Panc1 (cell line): Measurements from ENCODE around the gene PLEKHG1. TPM values are rescaled to one million over a fixed set of nuclear protein-coding genes. Genes with fewer than 3 reads are reported as not detected.

Experiments used
- ATAC-seq: fragments of 200-7000 bp; cut with Tn5 transposase; 2 replicates; pipeline ENCODE4 v1.9.1; 2020; ENCODE audit warnings: mild to moderate bottlenecking, moderate library complexity
- Bru-seq: library from RNA; stranded (reverse); fragments of 400-500 nt; gene quantifications from one replicate; lab custom pipeline; 2021; lab: Mats Ljungman, UMichigan
- BruChase-seq, 2 experiments: library from RNA; stranded (reverse); fragments of 400-500 nt; gene quantifications; one replicate each; lab custom pipeline; 2021; lab: Mats Ljungman, UMichigan
- BruUV-seq: library from RNA; stranded (reverse); fragments of 400-500 nt; replicated peaks from 2 replicates; lab custom pipeline; 2021; lab: Mats Ljungman, UMichigan
- CTCF ChIA-PET: fragments of 300-600 bp; sonication (Branson Sonifier 250); formaldehyde crosslinking; loops from one replicate; lab custom pipeline; 2022; ENCODE audit warnings: antibody characterized with exemption; lab: Charles Lee
- POLR2A ChIA-PET: fragments of 300-600 bp; sonication (Branson Sonifier 250); formaldehyde crosslinking; loops from one replicate; lab custom pipeline; 2022; ENCODE audit warnings: antibody characterized with exemption; lab: Charles Lee
- DNase-seq: peaks from one replicate; pipeline ENCODE4 v3.0.0-alpha.2; 2010; ENCODE audit warnings: low read depth, low spot score
- H3K27ac ChIP-seq: 2 replicates; pipeline ENCODE4 v1.5.1; 2011; ENCODE audit warnings: mild to moderate bottlenecking, low read length, inconsistent platforms
- H3K27me3 ChIP-seq: fragments of 200-500 bp; sonication (Bioruptor generic); 2 replicates; pipeline ENCODE4 v1.6.0; 2014; ENCODE audit warnings: low read length, inconsistent platforms; ENCODE audit not compliant: control insufficient read depth, insufficient read depth
- H3K36me3 ChIP-seq: fragments of 200-500 bp; sonication (Bioruptor generic); 2 replicates; pipeline ENCODE4 v1.5.1; 2014; ENCODE audit warnings: inconsistent platforms, mild to moderate bottlenecking, low read length, moderate library complexity; ENCODE audit not compliant: control insufficient read depth, insufficient read depth
- H3K4me1 ChIP-seq: 2 replicates; pipeline ENCODE4 v1.5.1; 2011; ENCODE audit warnings: inconsistent platforms, mild to moderate bottlenecking, low read length, moderate library complexity; ENCODE audit not compliant: control insufficient read depth, insufficient read depth
- H3K4me3 ChIP-seq, 2 experiments: 2 replicates each; pipeline ENCODE4 v1.5.1; 2011 to 2012; ENCODE audit warnings: low read depth in 2 of 2, low read length in 2 of 2, mild to moderate bottlenecking in 2 of 2, inconsistent platforms in 1 of 2, moderate library complexity in 1 of 2
- H3K9me3 ChIP-seq: fragments of 200-500 bp; sonication (Bioruptor generic); 2 replicates; pipeline ENCODE4 v1.5.1; 2014; ENCODE audit warnings: low read depth, mild to moderate bottlenecking, inconsistent platforms, low read length, moderate library complexity; ENCODE audit not compliant: control insufficient read depth, insufficient read depth
- CTCF ChIP-seq: fragments of 450-650 bp; IDR thresholded peaks from 2 replicates; pipeline ENCODE4 v1.5.1; 2017; ENCODE audit warnings: mild to moderate bottlenecking
- POLR2AphosphoS5 ChIP-seq: IDR thresholded peaks from 2 replicates; pipeline ENCODE4 v1.6.1; 2012; ENCODE audit warnings: mild to moderate bottlenecking, low read depth, low read length, moderate library complexity
- REST ChIP-seq, 2 experiments: IDR thresholded peaks; 2 replicates each; pipeline ENCODE4 v1.6.1; 2011 to 2012; ENCODE audit warnings: low read depth in 2 of 2, control low read depth in 1 of 2, low read length in 1 of 2, mild to moderate bottlenecking in 1 of 2, moderate library complexity in 1 of 2; ENCODE audit not compliant: insufficient read depth in 1 of 2
- SIN3A ChIP-seq: IDR thresholded peaks from 2 replicates; pipeline ENCODE4 v1.6.1; 2012; ENCODE audit warnings: low read depth, mild to moderate bottlenecking, low read length, moderate library complexity, borderline replicate concordance; ENCODE audit not compliant: insufficient read depth
- TCF7L2 ChIP-seq: IDR thresholded peaks from 2 replicates; pipeline ENCODE4 v1.6.1; 2011; ENCODE audit warnings: mild to moderate bottlenecking, low read depth, low read length, inconsistent platforms
- in situ Hi-C: cut with HindIII; loops from 2 replicates; pipeline ENCODE4 v1.10.0; 2016; ENCODE audit warnings: low sequenced_read_pairs, low pct_unique_long_range_greater_than_20kb
- intact Hi-C: fragments of 100-400 bp; cut with micrococcal nuclease; formaldehyde crosslinking; loops from one replicate; pipeline ENCODE4 v1.10.0; 2022; ENCODE audit not compliant: unreplicated experiment
- long read RNA-seq: library from polyadenylated mRNA; unstranded; transcript quantifications from one replicate; pipeline ENCODE4 v2.0.0, GENCODE V29; 2021; ENCODE audit not compliant: unreplicated experiment
- polyA plus RNA-seq: library from polyadenylated mRNA; unstranded; fragments of >200 nt; gene quantifications from one replicate; pipeline ENCODE4 v1.2.1, GENCODE V29; 2012; ENCODE audit warnings: missing spikeins; ENCODE audit not compliant: insufficient read length
- total RNA-seq: library from RNA; stranded (reverse); gene quantifications from one replicate; pipeline ENCODE4 v1.2.1, GENCODE V29; 2021; ENCODE audit not compliant: unreplicated experiment

Gene PLEKHG1
- 4.0 TPM for total RNA-seq
- 4.0 TPM for polyA plus RNA-seq
- percentile 44 among the genes with signal in this experiment for Bru-seq, nascent RNA
- percentile 38 among the genes with signal in this experiment for BruChase-seq, experiment 1, labeled RNA remaining after a 2-hour chase
- percentile 37 among the genes with signal in this experiment for BruChase-seq, experiment 2, labeled RNA remaining after a 6-hour chase
- long read RNA-seq, partial matches to known transcripts = 2 of 8 reads
- long read RNA-seq, other reads (novel, unspliced or antisense) = 6 of 8 reads

GRCh38 chr6:150599199-150600009 lies at the start of gene PLEKHG1:
PLEKHG1 (plus strand) TSS chr6:150599885; CDS start chr6:150733682, 133,797 bp downstream.
- H3K4me1 ChIP-seq = peaks cover 3% of the 10 kb centered on the region; the same call in 1 of the 2 replicates
- no peaks in the 10 kb centered on the region for H3K36me3 ChIP-seq
- TF ChIP-seq CTCF (no peak), REST (IDR thresholded peaks at IDR 0.05; ENCODE audit: insufficient read depth in 1 of 2, low read depth in 2 of 2, low read length in 1 of 2) (no peak), SIN3A (no peak), TCF7L2 (no peak), POLR2AphosphoS5 (no peak)
- in situ Hi-C loops (no loop called here), intact Hi-C loops (loop anchor here (2.0 kb wide), 1 partner anchor 181 kb away; no protein-coding TSS in a partner anchor)
- POLR2A ChIA-PET = interaction anchor here (0.6 kb wide), 1 partner anchor 155 kb away, joined by 3 read pairs; no protein-coding TSS in a partner anchor
- peak; percentile 85 for ATAC-seq
- 0 out of 2 replicates have a peak within 1 kb of the TSS, but pooled peaks have one; percentile 10 for H3K27ac ChIP-seq
- CTCF ChIA-PET = no interaction called here
- no peaks in the 10 kb centered on the region for H3K9me3 ChIP-seq
- no peak for DNase-seq
- BruUV-seq = no TSS peak
- peak within 1 kb of the TSS; percentile 42 to 54 for H3K4me3 ChIP-seq
- H3K27me3 ChIP-seq = peaks cover 35% of the 10 kb centered on the region

GRCh38 chr6:150550244-150550643 lies 49.4 kb upstream of the PLEKHG1 start:
- intact Hi-C loops = no loop called here
- H3K36me3 ChIP-seq = no peaks in the 10 kb centered on the region
- H3K4me1 ChIP-seq = no peaks in the 10 kb centered on the region
- POLR2A ChIA-PET = no interaction called here
- no peaks in the 10 kb centered on the region for H3K9me3 ChIP-seq
- no TSS peak for BruUV-seq
- no peak for ATAC-seq
- H3K27ac ChIP-seq = no peak overlapping the region
- peaks cover 5% of the 10 kb centered on the region; the same call in 1 of the 2 replicates for H3K27me3 ChIP-seq
- no peak overlapping the region for H3K4me3 ChIP-seq
- no peak for DNase-seq
- in situ Hi-C loops = no loop called here
- CTCF ChIA-PET = no interaction called here
- TF ChIP-seq SIN3A = no peak
